Stimulated activated CD8-positive, alpha-beta memory T cell treated with anti-CD3 and anti-CD28 coated beads, Interleukin-15, amount 100 ng/mL, for 1 hour (primary cell): Measurements from ENCODE around the gene TTLL10.

ENCODE experiments used
- DNase-seq: peaks from one replicate; pipeline ENCODE4 v3.0.0-alpha.2; 2020; ENCODE audit warnings: low read depth

The TTLL10 gene

DNA sequence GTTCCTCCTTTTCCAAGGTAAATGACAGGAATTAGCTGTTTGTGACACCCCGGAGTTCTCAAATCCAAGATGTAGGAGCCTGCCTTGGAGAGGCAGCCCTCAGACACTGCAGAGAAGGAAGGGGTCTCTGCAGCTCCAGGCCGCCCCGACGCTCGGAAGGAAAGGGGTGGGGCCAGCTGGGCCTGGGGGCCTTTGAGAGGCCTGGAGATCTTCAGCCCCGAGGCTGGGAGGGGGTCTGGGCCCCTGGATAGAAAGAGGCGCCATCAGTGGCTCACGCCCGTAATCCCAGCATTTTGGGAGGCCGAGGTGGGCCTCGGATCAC is 33.9 kb downstream of the TTLL10 start:
- no peak for DNase-seq

DNA sequence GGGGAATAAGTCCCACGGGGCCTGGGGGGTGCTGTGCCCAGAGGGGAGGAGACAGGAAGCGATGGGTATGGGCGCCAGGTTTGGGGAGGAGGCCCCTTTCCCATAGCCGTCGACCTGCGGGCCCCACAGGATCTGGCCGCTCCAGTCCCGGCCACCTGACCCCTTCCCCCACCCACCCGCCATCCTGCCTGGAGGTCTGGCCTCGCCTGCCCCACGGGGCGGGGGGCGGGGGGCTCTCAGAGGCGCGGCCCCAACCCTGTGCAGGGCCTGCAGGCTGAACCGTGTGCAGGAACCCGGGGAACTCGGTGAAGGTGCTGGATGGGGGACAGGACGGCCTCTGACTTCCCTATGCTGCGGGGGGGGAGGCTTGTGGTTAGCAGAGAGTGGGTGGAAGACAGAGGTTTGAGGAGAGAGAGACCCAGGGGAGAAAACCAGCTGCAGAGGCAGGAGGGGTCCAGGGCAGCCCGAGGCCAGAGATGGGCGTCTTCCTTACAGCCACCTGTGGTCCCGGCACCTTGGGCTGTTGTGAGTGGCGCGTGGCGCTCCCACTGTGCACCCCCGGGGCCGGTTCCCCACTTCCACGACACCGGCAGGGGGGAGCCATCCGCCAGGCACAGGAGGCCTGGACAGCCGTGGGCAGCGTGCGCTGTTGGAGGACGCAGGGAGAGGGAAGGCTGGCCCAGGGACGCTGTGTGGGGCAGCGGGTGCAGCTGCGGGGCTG is 35.2 kb downstream of the TTLL10 start:
- no peak for DNase-seq

DNA sequence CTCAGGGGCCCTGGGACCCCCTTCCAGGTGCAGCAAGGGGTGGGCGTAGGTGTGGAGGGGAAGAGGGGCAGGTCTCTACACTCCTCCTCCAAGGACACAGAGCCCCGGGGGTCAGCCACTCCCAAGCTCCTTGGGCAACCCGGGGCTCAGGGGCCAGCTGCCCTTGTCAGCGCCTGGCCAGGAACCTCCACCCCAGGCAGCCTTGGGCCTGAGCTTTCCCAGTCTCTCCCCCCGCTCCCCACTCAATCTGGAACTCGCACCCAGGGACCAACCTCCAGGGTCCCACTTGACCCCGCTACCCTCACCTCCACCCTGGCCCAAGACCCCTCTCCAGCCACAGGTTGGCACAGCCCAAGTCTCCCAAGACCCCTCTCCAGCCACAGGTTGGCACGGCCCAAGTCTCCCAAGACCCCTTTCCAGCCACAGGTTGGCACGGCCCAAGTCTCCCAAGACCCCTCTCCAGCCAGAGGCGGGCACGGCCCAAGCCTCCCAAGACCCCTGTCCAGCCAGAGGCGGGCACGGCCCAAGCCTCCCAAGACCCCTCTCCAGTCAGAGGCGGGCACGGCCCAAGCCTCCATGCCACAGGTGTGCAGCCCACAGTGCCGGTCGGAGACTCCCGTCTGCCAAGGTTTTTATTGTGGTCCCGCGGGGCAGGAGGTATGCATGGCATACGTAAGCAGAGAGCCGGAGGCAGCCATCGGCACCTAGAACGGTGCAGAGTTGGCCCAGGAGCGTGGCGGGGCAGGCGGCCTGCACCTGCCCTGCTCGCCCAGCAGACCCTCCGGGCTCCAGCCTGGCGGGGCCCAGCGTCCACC is 37.3 kb downstream of the TTLL10 start:
- DNase-seq: no peak

GRCh38 chr1:1211541-1212441 is 38.1 kb downstream of the TTLL10 start:
- DNase-seq: no peak

DNA sequence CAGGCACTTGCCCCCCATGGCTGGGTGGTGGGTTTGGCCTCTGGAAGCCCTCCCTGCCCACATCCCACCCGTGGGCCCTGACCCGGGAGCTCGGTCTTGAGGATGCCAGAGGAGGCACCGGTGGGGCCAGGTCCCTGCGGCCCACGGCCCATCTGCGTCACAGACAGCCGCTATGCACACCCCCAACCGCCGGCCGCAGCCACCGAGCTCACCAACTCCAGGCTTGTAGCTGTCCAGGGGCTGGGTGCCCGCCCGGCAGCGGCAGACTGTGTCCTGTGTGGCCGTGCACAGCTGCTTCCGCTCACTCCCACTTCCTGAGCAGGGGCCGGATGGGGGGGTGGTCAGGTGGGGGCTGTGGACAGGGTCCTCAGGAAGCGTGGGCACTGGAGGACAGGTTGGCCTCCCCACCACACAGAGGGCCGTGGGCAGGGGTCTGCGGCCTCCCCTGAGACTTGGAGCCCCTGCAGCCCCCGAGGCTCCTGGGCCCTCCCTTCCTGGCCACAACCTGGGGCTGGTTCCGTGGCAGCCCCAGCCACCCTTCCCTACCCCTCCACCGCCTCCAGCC is 39.2 kb downstream of the TTLL10 start:
- DNase-seq: no peak

- DNase-seq: no peak
Measured at GRCh38 chr1:1213345-1214265, 39.9 kb downstream of the TTLL10 start, which contains the start of gene TNFRSF4. TNFRSF4 (minus strand) TSS chr1:1214153; CDS start chr1:1214127, 26 bp downstream.

DNA sequence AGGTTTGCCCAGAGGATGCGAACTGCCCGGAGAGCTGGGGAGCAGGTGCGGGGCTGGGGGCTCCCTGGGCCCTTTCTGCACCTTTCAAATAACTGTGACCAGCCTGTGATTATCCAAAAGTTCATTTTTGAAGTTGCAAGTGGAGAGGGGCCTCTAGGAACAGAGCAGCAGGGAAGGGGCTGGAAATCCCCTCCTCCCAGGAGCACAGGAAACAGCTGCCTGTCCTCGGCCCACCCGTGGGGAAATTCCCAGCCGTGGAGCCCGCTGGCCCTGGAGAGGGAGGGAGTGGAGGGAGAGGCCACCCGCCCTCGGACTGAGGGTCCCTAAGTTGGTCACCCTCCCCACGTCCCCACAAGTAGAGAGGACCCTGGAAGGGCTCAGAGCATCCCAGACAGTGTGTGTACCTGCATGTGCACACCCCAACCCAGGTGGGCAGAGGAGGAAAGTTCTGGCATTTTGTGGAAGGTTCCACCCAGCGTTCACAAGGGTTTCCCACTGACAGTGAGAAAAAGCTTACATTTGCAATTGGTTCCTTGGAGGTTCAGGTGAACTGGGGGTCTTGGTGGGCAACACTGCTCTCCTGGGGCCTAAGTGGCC is 41.5 kb downstream of the TTLL10 start:
- DNase-seq: no peak

DNA sequence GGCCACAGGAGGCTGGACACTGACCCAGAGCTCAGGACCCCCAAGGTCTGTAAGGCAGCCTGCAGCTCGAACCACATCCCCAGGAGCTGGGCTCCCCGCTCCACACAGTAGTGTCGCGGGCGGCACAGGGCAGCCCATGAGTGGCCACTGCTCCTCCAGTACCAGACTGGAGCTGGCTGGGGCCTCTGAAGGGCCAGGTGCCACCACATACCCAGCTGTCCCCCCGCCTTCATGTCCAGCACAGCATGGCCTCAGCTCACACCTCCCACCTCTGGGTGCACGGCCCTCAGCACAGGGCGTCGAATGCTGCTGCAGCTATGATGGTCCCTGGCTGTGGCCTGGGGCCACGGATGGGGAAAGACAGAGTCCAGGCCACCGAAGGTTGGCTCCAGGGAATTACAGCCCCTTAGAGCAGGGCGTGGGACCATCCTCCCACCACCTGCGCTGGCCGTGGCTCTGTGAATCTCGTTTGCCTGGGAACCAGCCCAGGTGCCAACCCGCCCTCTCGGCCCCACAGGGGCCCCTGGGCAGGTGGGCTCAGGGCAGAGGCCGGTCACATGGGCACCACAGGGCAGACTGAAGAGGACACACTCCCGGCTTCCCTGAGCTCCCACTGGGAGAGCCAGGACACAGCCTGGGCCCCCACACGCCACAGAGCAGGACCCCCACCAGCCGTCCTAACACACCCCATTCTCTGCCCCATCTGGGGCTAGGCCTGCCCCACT is 42.4 kb downstream of the TTLL10 start:
- no peak for DNase-seq

GRCh38 chr1:1216770-1217620 is 43.3 kb downstream of the TTLL10 start:
- DNase-seq: no peak

- DNase-seq: no peak
Measured at GRCh38 chr1:1217621-1218523, 44.2 kb downstream of the TTLL10 start.

DNA sequence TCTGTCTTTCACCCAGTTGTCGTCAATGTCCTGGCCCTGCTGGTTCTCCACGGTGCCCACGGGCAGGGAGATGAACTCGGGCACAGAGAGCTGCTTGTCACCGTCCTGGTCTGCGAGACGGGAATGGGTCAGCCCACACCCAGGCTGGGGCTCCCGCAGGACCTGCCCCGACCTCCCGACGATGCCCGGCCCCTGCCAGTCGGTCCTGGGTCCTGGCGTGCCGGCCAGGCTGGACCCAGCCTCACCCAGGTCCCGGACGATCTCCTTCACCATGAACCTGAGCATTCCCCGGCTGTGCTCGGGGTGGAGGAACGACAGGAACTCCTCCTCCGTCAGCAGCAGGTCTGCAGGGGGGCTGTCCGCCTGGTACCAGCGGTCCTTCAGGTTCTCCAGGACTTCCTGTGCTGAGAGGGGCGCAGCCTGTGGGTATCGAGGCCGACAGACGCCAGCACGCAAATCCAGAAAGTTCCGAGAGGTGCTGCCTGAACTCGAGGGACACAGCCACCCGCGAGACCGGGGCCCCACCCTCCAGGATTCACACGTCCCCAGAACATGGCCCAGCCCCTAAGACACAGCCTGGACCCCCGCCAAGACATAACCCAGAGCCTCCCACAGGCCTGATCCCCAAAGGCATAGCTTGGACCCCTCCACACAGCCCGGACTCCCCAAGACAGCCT is 45.0 kb downstream of the TTLL10 start:
- DNase-seq: no peak

DNA sequence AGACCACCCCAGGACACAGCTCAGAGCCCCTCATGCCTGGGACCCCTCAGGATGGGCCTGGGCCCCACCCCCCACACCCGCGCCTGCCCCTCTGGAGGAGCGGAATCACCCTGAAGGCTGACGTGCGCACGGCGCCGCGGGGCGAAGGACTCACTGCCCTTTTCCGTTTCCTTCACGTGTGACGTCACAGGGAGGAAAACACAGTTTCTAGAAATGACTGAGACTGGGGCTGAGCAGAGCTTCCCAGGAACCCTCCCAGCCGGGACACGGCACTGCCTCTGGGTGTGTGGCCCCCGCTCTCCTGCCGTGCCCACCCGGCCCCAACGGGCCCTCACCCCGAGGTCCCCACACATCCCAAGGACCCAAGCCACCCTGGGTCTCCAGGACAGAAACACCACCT is 45.7 kb downstream of the TTLL10 start:
- no peak for DNase-seq

DNA sequence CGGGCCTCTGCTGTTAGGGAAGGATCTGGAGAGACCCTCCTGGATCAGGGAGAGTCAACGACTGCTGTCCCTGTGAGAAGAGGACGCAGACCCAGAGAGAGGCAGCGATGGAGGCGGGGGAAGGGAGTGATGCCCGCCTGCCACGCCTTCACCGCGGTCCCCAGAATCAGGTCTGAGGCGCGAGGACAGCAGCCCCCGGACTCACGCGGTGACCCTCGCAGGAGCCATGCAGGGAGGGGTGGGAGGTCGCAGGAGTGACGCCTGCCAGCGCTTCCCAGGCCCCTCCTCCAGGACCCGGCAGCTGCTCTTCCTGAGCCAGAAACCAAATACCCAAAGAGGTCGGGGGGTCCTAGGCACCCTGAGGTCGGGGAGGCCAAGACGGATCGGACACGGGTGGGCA is 46.5 kb downstream of the TTLL10 start:
- no peak for DNase-seq

DNA sequence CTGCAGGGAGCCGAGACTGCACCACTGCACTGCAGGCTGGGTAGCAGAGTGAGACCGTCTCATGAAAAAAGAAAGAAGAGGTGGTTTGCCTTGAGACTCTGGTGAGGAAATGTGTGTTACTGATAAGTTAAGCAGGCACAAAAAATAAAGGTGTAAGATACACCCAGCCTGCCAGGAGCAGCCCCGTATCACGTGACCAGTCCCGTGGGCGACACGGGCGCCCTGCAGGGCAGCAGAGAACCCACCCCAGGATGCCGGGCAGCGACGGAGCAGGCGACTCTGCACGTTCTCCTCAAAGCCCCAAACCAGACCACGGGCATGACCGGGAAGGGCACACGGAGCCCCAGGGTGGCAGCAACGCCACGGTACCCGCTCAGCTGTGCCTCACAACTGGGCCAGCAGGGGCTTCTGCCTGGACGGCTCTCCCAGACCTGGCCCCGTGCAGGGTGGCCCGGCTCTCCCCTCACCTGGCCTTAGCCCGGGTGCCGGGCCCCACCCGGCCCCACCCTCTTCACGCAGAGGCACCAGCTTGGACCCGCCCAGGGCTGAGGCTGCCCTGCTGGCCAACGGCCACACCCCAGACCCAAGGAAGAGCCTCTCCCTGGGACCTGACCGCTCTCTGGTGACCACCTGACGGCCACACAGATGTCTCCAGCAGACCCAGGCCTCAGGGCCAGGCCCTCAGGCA is 48.4 kb downstream of the TTLL10 start:
- DNase-seq: no peak

DNA sequence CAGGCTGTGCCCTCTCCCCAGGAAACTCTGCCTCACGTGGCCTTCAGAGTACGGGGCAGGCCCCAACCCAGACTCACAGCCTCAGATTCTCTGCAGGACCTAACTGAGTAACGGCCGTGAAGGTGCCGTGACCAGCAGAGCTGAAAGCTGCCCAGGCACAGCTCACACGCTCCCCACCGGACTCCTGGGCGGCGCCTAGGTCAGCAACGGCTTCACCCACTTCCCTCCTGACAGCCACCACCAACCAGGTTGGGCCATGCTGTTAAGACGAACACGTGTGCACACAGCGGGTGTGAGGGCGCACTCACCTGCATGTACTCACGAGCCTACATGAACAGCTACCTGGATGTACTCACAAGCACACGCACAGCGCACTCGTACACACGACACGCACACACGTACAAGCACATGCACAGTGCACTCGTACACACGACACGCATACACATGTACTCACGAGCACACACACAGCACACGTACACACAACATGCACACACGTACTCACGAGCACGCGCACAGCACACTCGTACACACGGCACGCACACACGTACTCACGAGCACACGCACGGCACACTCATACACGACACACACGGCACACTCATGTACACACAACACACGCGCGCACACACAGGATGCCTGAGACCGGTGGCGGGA is 49.0 kb downstream of the TTLL10 start:
- no peak for DNase-seq

DNA sequence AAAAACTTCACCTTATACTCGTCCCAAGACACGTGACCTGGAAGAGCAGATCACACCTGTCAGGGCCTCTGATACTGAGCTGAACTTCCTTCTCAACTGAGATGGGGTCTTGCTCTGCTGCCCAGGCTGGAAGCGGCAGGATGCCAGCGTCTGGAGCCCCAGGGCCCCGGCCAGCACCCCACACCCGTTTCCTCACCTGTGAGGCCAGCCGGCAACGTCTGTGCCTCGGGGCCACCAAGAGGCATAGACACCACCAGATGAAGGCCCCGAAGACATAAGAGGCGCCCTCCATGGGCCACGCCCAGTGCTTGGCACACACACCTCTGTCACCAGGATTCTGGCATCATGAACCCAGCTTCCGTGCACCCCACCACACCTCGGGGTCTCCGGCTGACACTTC is 49.6 kb downstream of the TTLL10 start:
- no peak for DNase-seq
